Activated CD8-positive, alpha-beta memory T cell treated with anti-CD3 and anti-CD28 coated beads for 1 hour (primary cell): ENCODE measurements around the gene CSNK1G3.
"Not testable (repeated sequence)": the region's sequence is repeated elsewhere in the genome, so short reads cannot be mapped to it uniquely, and the experiment has no call there.

Experiments used
- DNase-seq, 2 donors: peaks; one replicate each; pipeline ENCODE4 v3.0.0-alpha.2; 2020; ENCODE audit warnings: low read depth in 1 of 2; ENCODE audit errors: extremely low read depth in 1 of 2

Gene CSNK1G3

GRCh38 chr5:123511648-123512605 is at the start of gene CSNK1G3:
Gene CSNK1G3, plus strand, starts transcription at chr5:123512177. Its CDS starts 33,487 bp downstream, at chr5:123545664.
- DNase-seq = peak; percentile 72 to 77

GRCh38 chr5:123466839-123467238 is 45.1 kb upstream of the CSNK1G3 start:
- DNase-seq = not testable (repeated sequence)

- DNase-seq = no peak
These were observed 40.6 kb upstream of the CSNK1G3 start for GRCh38 chr5:123471385-123471784.

- no peak for DNase-seq
These were observed 39.6 kb upstream of the CSNK1G3 start for GRCh38 chr5:123472150-123472924.

- no peak for DNase-seq
These were observed 37.7 kb upstream of the CSNK1G3 start for GRCh38 chr5:123474228-123474627.

GRCh38 chr5:123476731-123477130 is 35.2 kb upstream of the CSNK1G3 start:
- DNase-seq = no peak

- DNase-seq = no peak
These were observed 33.4 kb upstream of the CSNK1G3 start for GRCh38 chr5:123478546-123478945.

GRCh38 chr5:123482258-123482657 is 29.7 kb upstream of the CSNK1G3 start:
- DNase-seq = no peak

GRCh38 chr5:123483446-123484077 is 28.4 kb upstream of the CSNK1G3 start:
- no peak for DNase-seq

- no peak for DNase-seq
These were observed 26.7 kb upstream of the CSNK1G3 start for GRCh38 chr5:123485275-123485674.

- no peak for DNase-seq
These were observed 24.9 kb upstream of the CSNK1G3 start for GRCh38 chr5:123486951-123487655.

- no peak for DNase-seq
These were observed 21.0 kb upstream of the CSNK1G3 start for GRCh38 chr5:123490974-123491373.

- DNase-seq = not testable (repeated sequence)
These were observed 16.8 kb upstream of the CSNK1G3 start for GRCh38 chr5:123495211-123495610.

GRCh38 chr5:123496892-123497291 is 15.1 kb upstream of the CSNK1G3 start:
- DNase-seq = no peak

GRCh38 chr5:123500471-123500870 is 11.5 kb upstream of the CSNK1G3 start:
- DNase-seq = no peak

- DNase-seq = no peak
These were observed 9.9 kb upstream of the CSNK1G3 start for GRCh38 chr5:123502120-123502519.

- no peak for DNase-seq
These were observed 8.7 kb upstream of the CSNK1G3 start for GRCh38 chr5:123503299-123503698.

- no peak for DNase-seq
These were observed 6.3 kb upstream of the CSNK1G3 start for GRCh38 chr5:123505633-123506032.

GRCh38 chr5:123508441-123508840 is 3.5 kb upstream of the CSNK1G3 start:
- DNase-seq = no peak

GRCh38 chr5:123511290-123511647 is 708 bp upstream of the CSNK1G3 start:
- DNase-seq = no peak
